KMS-11 (cell line): ENCODE measurements around the gene SELE.
A peak's percentile ranks its signal among the peaks of the same experiment; 100 is the strongest.

ENCODE experiments used
- H2AFZ ChIP-seq: fragments of 200-600 bp; sonication (generic); 2 replicates; pipeline ENCODE4 v1.6.1; 2016; ENCODE audit warnings: antibody characterized with exemption, mixed run types, low read depth
- H3K27ac ChIP-seq: fragments of 200-600 bp; sonication (generic); 2 replicates; pipeline ENCODE4 v1.6.1; 2016; ENCODE audit warnings: mild to moderate bottlenecking, mixed run types
- H3K27me3 ChIP-seq: fragments of 200-600 bp; sonication (generic); 2 replicates; pipeline ENCODE4 v1.6.1; 2017; ENCODE audit warnings: mild to moderate bottlenecking, low read depth, mixed run types, moderate library complexity; ENCODE audit not compliant: insufficient read depth
- H3K36me3 ChIP-seq: fragments of 200-600 bp; sonication (generic); 2 replicates; pipeline ENCODE4 v1.6.1; 2017; ENCODE audit warnings: mild to moderate bottlenecking, mixed run types; ENCODE audit not compliant: insufficient read depth
- H3K4me1 ChIP-seq: fragments of 200-600 bp; sonication (generic); 2 replicates; pipeline ENCODE4 v1.6.1; 2016; ENCODE audit warnings: mild to moderate bottlenecking, low read depth, mixed run types; ENCODE audit not compliant: poor library complexity, severe bottlenecking
- H3K4me2 ChIP-seq: fragments of 200-600 bp; sonication (generic); 2 replicates; pipeline ENCODE4 v1.7.0; 2016; ENCODE audit warnings: mild to moderate bottlenecking, mixed run types
- H3K4me3 ChIP-seq: fragments of 200-600 bp; sonication (generic); IDR thresholded peaks from 2 replicates; pipeline ENCODE4 v1.6.1; 2017; ENCODE audit warnings: low read depth, low read length, mixed read lengths; ENCODE audit not compliant: insufficient read depth
- H3K79me2 ChIP-seq: fragments of 200-600 bp; sonication (generic); 2 replicates; pipeline ENCODE4 v1.6.1; 2016; ENCODE audit warnings: low read depth, mixed run types; ENCODE audit not compliant: insufficient read depth
- H3K9ac ChIP-seq: fragments of 200-600 bp; sonication (generic); 2 replicates; pipeline ENCODE4 v1.6.1; 2016; ENCODE audit warnings: mild to moderate bottlenecking, mixed run types
- H4K20me1 ChIP-seq: fragments of 200-600 bp; sonication (generic); 2 replicates; pipeline ENCODE4 v1.6.1; 2016; ENCODE audit warnings: mild to moderate bottlenecking, mixed run types; ENCODE audit not compliant: insufficient read depth
- TF ChIP-seq, protein P1 (sequence below): fragments of 200-600 bp; sonication (generic); conservative IDR thresholded peaks from 2 replicates; pipeline ENCODE4 v1.6.1; 2017; ENCODE audit warnings: low read depth, mild to moderate bottlenecking, antibody characterized with exemption, low read length, moderate library complexity, mixed read lengths

Gene SELE

DNA sequence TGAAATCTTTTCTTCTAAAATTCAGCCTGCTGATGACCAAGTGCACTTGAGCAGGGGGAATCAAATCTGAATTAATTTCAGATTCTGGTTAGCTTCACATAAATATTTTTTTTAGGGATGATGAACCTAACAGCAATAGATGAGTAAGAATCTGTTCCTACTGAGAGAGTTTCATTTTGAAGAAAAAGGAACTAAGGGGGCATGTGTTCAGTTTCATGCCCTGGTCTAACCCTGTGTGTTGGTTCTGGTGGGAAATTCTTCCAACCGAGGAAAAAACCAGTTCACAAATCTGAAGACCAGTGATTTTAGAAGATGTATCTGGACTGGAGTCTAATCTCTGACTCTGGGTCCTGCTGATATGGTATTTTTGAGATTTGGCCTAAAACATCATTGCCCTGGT is 36.1 kb downstream of the SELE start:
- H3K9ac ChIP-seq, result no peak overlapping the region
- no peak overlapping the region for H2AFZ ChIP-seq
- H3K79me2 ChIP-seq, result no peaks in the 10 kb centered on the region
- no peak overlapping the region for H3K4me3 ChIP-seq
- peaks cover 27% of the 10 kb centered on the region for H3K4me1 ChIP-seq
- no peak overlapping the region for H3K27ac ChIP-seq
- H3K36me3 ChIP-seq, result no peaks in the 10 kb centered on the region
- H3K27me3 ChIP-seq, result no peaks in the 10 kb centered on the region
- no peak overlapping the region for H3K4me2 ChIP-seq
- TF ChIP-seq, protein P1, sequence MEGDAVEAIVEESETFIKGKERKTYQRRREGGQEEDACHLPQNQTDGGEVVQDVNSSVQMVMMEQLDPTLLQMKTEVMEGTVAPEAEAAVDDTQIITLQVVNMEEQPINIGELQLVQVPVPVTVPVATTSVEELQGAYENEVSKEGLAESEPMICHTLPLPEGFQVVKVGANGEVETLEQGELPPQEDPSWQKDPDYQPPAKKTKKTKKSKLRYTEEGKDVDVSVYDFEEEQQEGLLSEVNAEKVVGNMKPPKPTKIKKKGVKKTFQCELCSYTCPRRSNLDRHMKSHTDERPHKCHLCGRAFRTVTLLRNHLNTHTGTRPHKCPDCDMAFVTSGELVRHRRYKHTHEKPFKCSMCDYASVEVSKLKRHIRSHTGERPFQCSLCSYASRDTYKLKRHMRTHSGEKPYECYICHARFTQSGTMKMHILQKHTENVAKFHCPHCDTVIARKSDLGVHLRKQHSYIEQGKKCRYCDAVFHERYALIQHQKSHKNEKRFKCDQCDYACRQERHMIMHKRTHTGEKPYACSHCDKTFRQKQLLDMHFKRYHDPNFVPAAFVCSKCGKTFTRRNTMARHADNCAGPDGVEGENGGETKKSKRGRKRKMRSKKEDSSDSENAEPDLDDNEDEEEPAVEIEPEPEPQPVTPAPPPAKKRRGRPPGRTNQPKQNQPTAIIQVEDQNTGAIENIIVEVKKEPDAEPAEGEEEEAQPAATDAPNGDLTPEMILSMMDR, result no peak
- no peaks in the 10 kb centered on the region for H4K20me1 ChIP-seq

DNA sequence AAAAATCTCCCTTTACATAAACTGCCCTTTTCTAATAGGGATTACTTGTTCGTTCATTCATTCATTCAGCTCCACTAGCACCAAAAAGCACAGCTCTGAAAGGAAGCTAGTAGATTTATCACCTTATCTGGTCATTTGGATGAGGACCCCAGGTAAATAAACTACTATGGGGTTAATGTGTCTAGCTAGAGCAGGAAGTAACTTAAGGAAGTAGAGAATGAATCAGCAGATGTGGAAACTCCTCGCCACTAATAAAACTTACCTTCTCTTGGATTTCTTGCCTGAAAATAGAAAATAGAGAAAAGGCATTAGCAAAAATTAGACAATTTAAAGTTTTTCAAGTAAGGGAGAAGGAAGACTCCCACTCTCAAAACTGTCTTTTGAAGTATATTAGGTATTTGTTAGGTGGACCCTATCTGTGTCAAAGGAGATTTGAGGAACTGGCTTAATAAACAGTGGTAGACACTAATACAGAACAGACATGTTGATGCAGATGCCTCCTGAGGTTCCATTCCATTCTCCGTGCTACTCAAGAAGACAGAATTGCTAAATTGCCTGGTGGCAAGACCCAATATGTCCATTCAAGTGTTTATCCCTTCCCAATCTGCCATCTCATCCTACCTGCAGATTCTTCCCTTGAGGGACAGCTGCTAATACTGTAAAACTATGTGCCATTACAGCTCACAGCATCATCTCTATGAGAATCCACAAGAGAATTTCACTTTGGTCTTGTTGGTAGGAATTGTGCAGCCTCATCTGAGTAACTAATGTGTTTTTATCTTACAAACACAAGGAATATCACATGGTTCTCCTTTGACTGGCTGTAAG is 37.4 kb downstream of the SELE start:
- Histone ChIP-seq H3K4me3 (no peak overlapping the region), H3K4me1 (peaks cover 40% of the 10 kb centered on the region), H3K9ac (no peak overlapping the region), H4K20me1 (no peaks in the 10 kb centered on the region), H3K36me3 (no peaks in the 10 kb centered on the region), H2AFZ (no peak overlapping the region), H3K79me2 (no peaks in the 10 kb centered on the region), H3K27me3 (no peaks in the 10 kb centered on the region), H3K27ac (no peak overlapping the region), H3K4me2 (no peak overlapping the region)
- TF ChIP-seq, protein P1, result no peak

DNA sequence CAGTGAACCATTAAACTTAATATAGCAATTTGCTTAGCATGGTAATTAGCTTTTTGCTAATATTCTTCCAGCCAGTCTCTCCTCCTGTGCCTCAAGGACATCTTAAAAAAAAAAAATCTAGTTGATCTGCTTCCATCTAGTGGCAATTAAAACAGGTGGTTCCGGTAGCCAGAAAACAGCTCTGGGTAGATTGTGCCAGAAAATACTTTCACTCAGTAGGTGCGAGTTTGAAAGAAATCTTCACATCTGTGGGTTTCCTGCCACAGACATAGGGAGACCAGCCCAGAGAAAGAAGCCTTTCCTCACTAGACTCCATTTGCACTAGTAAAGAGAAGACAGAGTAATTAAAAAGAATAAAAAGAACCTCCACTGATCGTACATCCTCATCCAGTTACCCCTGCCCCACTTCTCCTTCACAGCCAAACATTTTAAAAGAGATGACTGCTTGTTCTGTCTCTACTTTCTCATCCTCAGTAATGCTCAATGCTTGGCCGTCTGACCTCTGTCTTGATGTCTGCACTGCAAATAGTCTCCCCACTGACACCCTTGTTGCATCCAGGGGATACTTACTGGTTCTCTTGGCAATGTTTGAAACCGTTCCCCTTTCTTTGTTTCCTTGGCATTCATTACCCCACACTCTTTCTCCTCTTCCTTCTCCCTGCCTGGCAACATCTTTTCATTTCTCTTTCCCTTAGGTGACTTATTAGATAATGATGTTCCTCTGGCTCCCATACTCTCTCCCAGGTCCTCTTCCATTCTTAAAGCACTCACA is 39.4 kb downstream of the SELE start:
- Histone ChIP-seq H3K4me3 (no peak overlapping the region), H3K27me3 (no peaks in the 10 kb centered on the region), H3K9ac (no peak overlapping the region), H3K79me2 (no peaks in the 10 kb centered on the region), H3K36me3 (no peaks in the 10 kb centered on the region), H3K4me1 (peaks cover 60% of the 10 kb centered on the region), H4K20me1 (no peaks in the 10 kb centered on the region), H2AFZ (no peak overlapping the region), H3K27ac (no peak overlapping the region; the same call in 1 of the 2 replicates), H3K4me2 (peak overlapping the region; percentile 79)
- TF ChIP-seq, protein P1, result no peak; the same call in 1 of the 2 replicates

DNA sequence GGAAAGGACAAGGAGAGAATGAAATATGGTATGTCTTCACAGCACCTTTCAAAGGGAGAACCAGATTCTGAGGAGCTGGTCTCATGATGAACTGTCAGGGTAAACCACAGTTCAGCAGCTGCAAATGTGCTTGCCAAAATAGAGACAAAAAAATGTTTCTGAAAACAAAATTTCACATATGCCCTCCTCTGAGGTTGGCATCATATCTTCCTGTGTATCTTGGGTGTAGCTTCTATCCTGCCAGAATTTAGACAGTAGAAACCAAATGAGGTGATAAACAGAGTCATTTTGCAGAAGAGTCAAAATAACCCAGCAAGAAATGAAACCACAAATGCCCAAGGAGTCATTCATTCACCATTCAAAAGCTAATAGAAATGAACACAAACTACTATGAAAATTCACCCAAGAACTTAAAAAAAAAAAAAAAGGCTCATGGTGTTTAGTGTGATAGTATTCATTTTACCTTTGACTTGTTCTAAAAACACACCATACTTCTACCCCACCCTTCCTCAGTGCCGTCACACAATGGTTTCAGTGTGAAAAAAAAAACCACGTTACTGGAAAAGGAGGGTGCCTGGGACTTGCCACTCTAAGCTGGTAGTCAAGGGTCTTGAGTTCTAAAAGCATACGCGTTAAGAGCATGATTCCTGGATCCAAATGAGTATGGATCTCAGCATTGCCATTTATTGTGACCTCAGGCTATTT is 41.0 kb downstream of the SELE start:
- Histone ChIP-seq H3K4me3 (no peak overlapping the region), H3K4me1 (peaks cover 70% of the 10 kb centered on the region), H3K27me3 (no peaks in the 10 kb centered on the region), H4K20me1 (no peaks in the 10 kb centered on the region), H3K4me2 (peak overlapping the region; percentile 79), H2AFZ (no peak overlapping the region), H3K36me3 (no peaks in the 10 kb centered on the region), H3K79me2 (no peaks in the 10 kb centered on the region), H3K27ac (peak overlapping the region; percentile 78), H3K9ac (peak overlapping the region; percentile 2; the same call in 1 of the 2 replicates)
- TF ChIP-seq, protein P1, result no peak
